DND-41 (cell line): Measurements from ENCODE around the gene MS4A4E.

Source experiments
- ATAC-seq: fragments of 200-7000 bp; cut with Tn5 transposase; 3 replicates; pipeline ENCODE4 v1.9.1; 2021; ENCODE audit warnings: low read depth; ENCODE audit not compliant: insufficient read depth
- DNase-seq: peaks from one replicate; pipeline ENCODE4 v3.0.0-alpha.2; 2020
- H2AFZ ChIP-seq: 2 replicates; pipeline ENCODE4 v1.6.0; 2012; ENCODE audit warnings: low read depth, low read length
- H3K27ac ChIP-seq: 2 replicates; pipeline ENCODE4 v1.5.1; 2012; ENCODE audit warnings: low read length, inconsistent platforms
- H3K27me3 ChIP-seq: fragments of 200-600 bp; sonication (generic); 2 replicates; pipeline ENCODE4 v1.6.0; 2012; ENCODE audit warnings: low read length, mild to moderate bottlenecking, inconsistent platforms; ENCODE audit not compliant: insufficient read depth, poor library complexity
- H3K36me3 ChIP-seq: 2 replicates; pipeline ENCODE4 v1.5.1; 2012; ENCODE audit warnings: low read length, inconsistent platforms; ENCODE audit not compliant: insufficient read depth
- H3K4me1 ChIP-seq: 2 replicates; pipeline ENCODE4 v1.5.1; 2012; ENCODE audit warnings: mild to moderate bottlenecking, low read length; ENCODE audit not compliant: insufficient read depth
- H3K4me2 ChIP-seq: 2 replicates; pipeline ENCODE4 v1.6.0; 2012; ENCODE audit warnings: mild to moderate bottlenecking, moderate library complexity, low read length, inconsistent platforms; ENCODE audit not compliant: insufficient read depth
- H3K4me3 ChIP-seq, 2 experiments: fragments of 200-600 bp in 1 of 2; shearing (Covaris generic) in 1 of 2; 2 replicates each; pipeline ENCODE4 v1.5.1; 2012 to 2016; ENCODE audit warnings: inconsistent platforms in 2 of 2, low read length in 2 of 2, mild to moderate bottlenecking in 2 of 2, low read depth in 1 of 2, moderate library complexity in 1 of 2
- H3K79me2 ChIP-seq: 2 replicates; pipeline ENCODE4 v1.6.0; 2012; ENCODE audit warnings: low read length, inconsistent platforms; ENCODE audit not compliant: insufficient read depth
- H3K9ac ChIP-seq: 2 replicates; pipeline ENCODE4 v1.6.0; 2012; ENCODE audit warnings: low read depth, mild to moderate bottlenecking, inconsistent platforms, low read length, moderate library complexity
- H3K9me3 ChIP-seq: 2 replicates; pipeline ENCODE4 v1.5.1; 2012; ENCODE audit warnings: low read length, moderate library complexity, mild to moderate bottlenecking, inconsistent platforms; ENCODE audit not compliant: insufficient read depth, severe bottlenecking
- H4K20me1 ChIP-seq: 2 replicates; pipeline ENCODE4 v1.6.0; 2012; ENCODE audit warnings: low read length; ENCODE audit not compliant: insufficient read depth
- EZH2 ChIP-seq: IDR thresholded peaks from 3 replicates; pipeline ENCODE4 v1.6.1; 2012; ENCODE audit warnings: borderline replicate concordance, low read depth, mild to moderate bottlenecking, moderate library complexity, low read length, inconsistent platforms; ENCODE audit not compliant: severe bottlenecking
- TF ChIP-seq, protein P1 (sequence below): IDR thresholded peaks from 2 replicates; pipeline ENCODE4 v1.5.1; 2012; ENCODE audit warnings: borderline replicate concordance, low read length, moderate library complexity, mild to moderate bottlenecking; ENCODE audit not compliant: poor library complexity, severe bottlenecking; ENCODE audit errors: extremely low read depth

The MS4A4E gene

DNA sequence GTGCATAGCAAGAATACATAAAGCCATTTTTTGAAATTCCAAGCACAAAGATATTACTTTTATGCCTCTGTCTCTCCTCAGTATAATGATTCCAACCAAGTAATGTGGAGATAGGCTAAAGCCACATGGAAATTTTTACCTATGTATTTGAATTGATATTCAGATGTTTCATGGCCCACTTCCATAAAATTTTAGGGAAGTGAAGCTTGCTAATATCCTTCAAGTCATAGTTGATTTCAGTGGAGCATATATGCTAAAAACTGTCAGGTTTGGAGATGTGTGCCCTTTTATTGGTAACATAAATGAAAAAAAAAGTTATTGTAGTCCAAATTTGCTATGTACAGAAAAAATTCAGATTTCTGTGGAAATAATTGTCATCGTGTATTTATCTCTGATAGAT lies 12.3 kb downstream of the MS4A4E start:
- Histone ChIP-seq H4K20me1 (no peaks in the 10 kb centered on the region), H3K4me2 (no peak overlapping the region), H3K4me1 (no peaks in the 10 kb centered on the region), H3K4me3 (no peak overlapping the region), H3K27me3 (no peaks in the 10 kb centered on the region), H3K9me3 (no peaks in the 10 kb centered on the region), H3K79me2 (no peaks in the 10 kb centered on the region), H3K9ac (no peak overlapping the region), H3K27ac (no peak overlapping the region), H2AFZ (no peak overlapping the region), H3K36me3 (no peaks in the 10 kb centered on the region)
- no peak for TF ChIP-seq EZH2
- TF ChIP-seq, protein P1, sequence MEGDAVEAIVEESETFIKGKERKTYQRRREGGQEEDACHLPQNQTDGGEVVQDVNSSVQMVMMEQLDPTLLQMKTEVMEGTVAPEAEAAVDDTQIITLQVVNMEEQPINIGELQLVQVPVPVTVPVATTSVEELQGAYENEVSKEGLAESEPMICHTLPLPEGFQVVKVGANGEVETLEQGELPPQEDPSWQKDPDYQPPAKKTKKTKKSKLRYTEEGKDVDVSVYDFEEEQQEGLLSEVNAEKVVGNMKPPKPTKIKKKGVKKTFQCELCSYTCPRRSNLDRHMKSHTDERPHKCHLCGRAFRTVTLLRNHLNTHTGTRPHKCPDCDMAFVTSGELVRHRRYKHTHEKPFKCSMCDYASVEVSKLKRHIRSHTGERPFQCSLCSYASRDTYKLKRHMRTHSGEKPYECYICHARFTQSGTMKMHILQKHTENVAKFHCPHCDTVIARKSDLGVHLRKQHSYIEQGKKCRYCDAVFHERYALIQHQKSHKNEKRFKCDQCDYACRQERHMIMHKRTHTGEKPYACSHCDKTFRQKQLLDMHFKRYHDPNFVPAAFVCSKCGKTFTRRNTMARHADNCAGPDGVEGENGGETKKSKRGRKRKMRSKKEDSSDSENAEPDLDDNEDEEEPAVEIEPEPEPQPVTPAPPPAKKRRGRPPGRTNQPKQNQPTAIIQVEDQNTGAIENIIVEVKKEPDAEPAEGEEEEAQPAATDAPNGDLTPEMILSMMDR, result no peak
- ATAC-seq (no peak), DNase-seq (no peak)

DNA sequence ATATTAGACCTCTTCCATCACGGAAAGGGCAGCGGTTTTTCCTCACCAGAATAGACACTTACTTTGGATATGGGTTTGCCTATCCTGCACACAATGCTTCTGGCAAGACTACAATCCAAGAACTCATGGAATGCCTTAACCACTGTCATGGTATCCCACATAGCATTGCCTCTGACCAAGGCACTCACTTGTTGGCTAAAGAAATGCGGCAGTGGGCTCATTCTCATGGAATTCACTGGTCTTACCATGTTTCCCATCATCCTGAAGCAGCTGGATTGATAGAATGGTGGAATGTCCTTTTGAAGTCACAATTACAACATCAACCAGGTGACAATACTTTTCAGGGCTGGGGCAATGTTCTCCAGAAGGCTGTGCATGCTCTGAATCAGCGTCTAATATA lies 20.8 kb downstream of the MS4A4E start:
- DNase-seq (no peak), ATAC-seq (no peak)
- TF ChIP-seq EZH2, result no peak
- TF ChIP-seq, protein P1, result no peak
- Histone ChIP-seq H3K27me3 (no peaks in the 10 kb centered on the region), H3K9ac (no peak overlapping the region), H4K20me1 (no peaks in the 10 kb centered on the region), H3K36me3 (no peaks in the 10 kb centered on the region), H3K4me1 (no peaks in the 10 kb centered on the region), H3K27ac (no peak overlapping the region), H3K79me2 (no peaks in the 10 kb centered on the region), H3K9me3 (no peaks in the 10 kb centered on the region), H3K4me2 (no peak overlapping the region), H2AFZ (no peak overlapping the region), H3K4me3 (no peak overlapping the region)

DNA sequence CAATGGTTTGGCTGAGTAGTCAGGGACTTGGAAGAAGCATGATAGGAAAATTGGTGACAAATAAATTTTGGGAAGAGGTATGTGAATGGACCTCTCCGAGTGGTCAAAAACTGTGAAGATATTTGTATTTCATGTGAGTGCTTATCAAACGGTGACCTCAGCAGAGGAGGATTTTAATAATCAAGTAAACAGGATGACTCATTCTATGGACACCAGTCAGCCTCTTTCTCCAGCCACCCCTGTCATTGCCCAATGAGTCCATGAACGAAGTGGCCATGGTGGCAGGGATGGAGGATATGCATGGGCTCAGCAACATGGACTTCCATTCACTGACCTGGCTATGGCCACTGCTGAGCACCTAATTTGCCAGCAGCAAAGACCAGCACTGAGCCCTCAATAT lies 21.2 kb downstream of the MS4A4E start:
- Histone ChIP-seq H3K27me3 (no peaks in the 10 kb centered on the region), H3K79me2 (no peaks in the 10 kb centered on the region), H3K9ac (no peak overlapping the region), H3K27ac (no peak overlapping the region), H3K36me3 (no peaks in the 10 kb centered on the region), H3K4me2 (no peak overlapping the region), H4K20me1 (no peaks in the 10 kb centered on the region), H3K4me3 (no peak overlapping the region), H2AFZ (no peak overlapping the region), H3K9me3 (no peaks in the 10 kb centered on the region), H3K4me1 (no peaks in the 10 kb centered on the region)
- no peak for TF ChIP-seq EZH2
- TF ChIP-seq, protein P1, result no peak
- DNase-seq (no peak), ATAC-seq (no peak)

GRCh38 chr11:60221181-60221580 lies 21.8 kb downstream of the MS4A4E start:
- Histone ChIP-seq H3K36me3 (no peaks in the 10 kb centered on the region), H4K20me1 (no peaks in the 10 kb centered on the region), H3K9me3 (no peaks in the 10 kb centered on the region), H3K27me3 (no peaks in the 10 kb centered on the region), H3K9ac (no peak overlapping the region), H2AFZ (no peak overlapping the region; the same call in 1 of the 2 replicates), H3K4me2 (no peak overlapping the region), H3K27ac (no peak overlapping the region), H3K4me3 (no peak overlapping the region), H3K79me2 (no peaks in the 10 kb centered on the region), H3K4me1 (no peaks in the 10 kb centered on the region)
- DNase-seq (no peak), ATAC-seq (no peak)
- TF ChIP-seq, protein P1, result no peak
- no peak for TF ChIP-seq EZH2
